ENCODE measurements around the gene ZFYVE26. TPM values are rescaled to one million over a fixed set of nuclear protein-coding genes. Genes with fewer than 3 reads are reported as not detected.

ZFYVE26 gene
- total RNA-seq, 2 experiments from 2014 or later: 11.7 to 12.1 TPM

DNA sequence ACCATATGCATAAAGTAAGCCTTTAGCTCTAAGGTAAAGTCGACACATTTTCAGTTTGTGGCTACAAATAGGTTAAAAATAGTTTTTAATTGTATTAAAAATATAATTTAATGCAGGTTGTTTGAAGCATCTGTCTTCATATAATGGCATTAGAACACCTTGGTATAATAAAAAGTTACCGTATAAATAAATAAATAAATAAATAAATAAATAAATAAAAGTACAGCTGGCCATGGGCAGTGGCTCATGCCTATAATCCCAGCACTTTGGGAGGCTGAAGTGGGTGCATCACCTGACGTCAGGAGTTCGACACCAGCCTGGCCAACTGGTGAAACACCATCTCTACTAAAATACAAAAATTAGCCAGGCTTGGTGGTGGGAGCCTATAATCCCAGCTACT is 15.6 kb downstream of the ZFYVE26 start:
- no peaks in the 10 kb centered on the region for H3K9me3 Mint-ChIP-seq
- DNase-seq: no peak
- CTCF ChIA-PET: no interaction called here
- no peaks in the 10 kb centered on the region for H3K27me3 Mint-ChIP-seq (ENCODE audit: low read depth)
- no peak overlapping the region for H3K27ac Mint-ChIP-seq
- H3K36me3 Mint-ChIP-seq (ENCODE audit: low read depth): peaks cover 15% of the 10 kb centered on the region
- intact Hi-C loops (cut with micrococcal nuclease): no loop called here
- no peaks in the 10 kb centered on the region for H3K4me1 Mint-ChIP-seq (ENCODE audit: low read depth)
- no peak overlapping the region for H3K4me3 Mint-ChIP-seq

GRCh38 chr14:67798731-67799130 is 17.7 kb downstream of the ZFYVE26 start:
- intact Hi-C loops (cut with micrococcal nuclease): no loop called here
- H3K4me3 Mint-ChIP-seq: no peak overlapping the region
- H3K27me3 Mint-ChIP-seq (ENCODE audit: low read depth): no peaks in the 10 kb centered on the region
- H3K4me1 Mint-ChIP-seq (ENCODE audit: low read depth): no peaks in the 10 kb centered on the region
- no peak overlapping the region for H3K27ac Mint-ChIP-seq
- no peaks in the 10 kb centered on the region for H3K9me3 Mint-ChIP-seq
- CTCF ChIA-PET: interaction anchor here (0.5 to 0.6 kb wide), 3 partner anchors 83 to 407 kb away, joined by 3 to 6 read pairs (median 3); no protein-coding TSS in a partner anchor
- no peak for DNase-seq
- H3K36me3 Mint-ChIP-seq (ENCODE audit: low read depth): peaks cover 15% of the 10 kb centered on the region

GRCh38 chr14:67787673-67788072 is 28.7 kb downstream of the ZFYVE26 start:
- Mint-ChIP-seq H3K4me1 (ENCODE audit: low read depth) (no peaks in the 10 kb centered on the region), H3K27me3 (ENCODE audit: low read depth) (no peaks in the 10 kb centered on the region), H3K27ac (no peak overlapping the region), H3K36me3 (ENCODE audit: low read depth) (peaks cover 37% of the 10 kb centered on the region), H3K4me3 (no peak overlapping the region), H3K9me3 (no peaks in the 10 kb centered on the region)
- CTCF ChIA-PET: interaction anchor here (0.7 kb wide), 2 partner anchors 21 to 176 kb away, joined by 3 to 8 read pairs; no protein-coding TSS in a partner anchor
- DNase-seq: no peak
- intact Hi-C loops (cut with micrococcal nuclease): no loop called here

DNA sequence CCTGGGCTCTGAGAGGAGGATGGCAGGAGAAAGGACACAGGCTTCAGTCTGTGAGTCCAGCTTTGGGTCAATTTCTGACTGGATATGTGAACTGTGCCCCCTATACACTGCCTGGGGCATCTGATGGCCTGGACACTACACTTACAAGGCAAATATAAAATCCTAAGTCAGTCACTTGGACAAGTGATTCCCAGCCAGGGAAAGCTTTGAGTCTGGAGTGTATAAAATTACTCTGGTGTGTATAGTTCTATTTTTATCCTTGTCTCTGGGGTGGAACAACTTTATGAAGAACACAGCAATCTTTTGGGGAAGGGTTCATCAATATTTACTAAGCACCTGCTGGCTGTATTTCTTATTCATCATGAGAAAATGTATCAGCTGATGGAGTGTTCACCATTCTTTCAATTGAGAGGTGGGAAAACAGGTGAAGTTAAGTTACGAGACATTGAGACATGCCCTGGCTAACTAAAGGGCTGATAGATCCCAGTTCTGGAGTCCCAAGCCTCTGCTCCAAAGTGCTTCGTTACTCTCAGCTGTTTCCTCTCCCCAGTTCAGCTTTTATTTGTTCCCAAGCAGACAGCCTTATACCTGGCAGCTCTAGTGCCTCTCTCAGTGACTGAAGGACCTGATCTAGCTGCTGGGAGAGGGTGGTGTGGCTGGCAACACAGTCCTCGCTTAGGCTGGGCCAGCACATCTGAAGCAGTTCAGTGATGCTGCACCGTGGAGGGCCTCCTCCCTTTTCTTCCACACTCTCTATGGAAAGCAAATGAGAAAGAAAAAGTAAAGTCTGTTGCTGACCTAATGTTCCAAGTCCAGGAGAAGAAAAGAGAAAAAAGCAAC is 30.9 kb downstream of the ZFYVE26 start:
- H3K4me3 Mint-ChIP-seq: no peak overlapping the region
- CTCF ChIA-PET: no interaction called here
- peaks cover 36% of the 10 kb centered on the region for H3K36me3 Mint-ChIP-seq (ENCODE audit: low read depth)

DNA sequence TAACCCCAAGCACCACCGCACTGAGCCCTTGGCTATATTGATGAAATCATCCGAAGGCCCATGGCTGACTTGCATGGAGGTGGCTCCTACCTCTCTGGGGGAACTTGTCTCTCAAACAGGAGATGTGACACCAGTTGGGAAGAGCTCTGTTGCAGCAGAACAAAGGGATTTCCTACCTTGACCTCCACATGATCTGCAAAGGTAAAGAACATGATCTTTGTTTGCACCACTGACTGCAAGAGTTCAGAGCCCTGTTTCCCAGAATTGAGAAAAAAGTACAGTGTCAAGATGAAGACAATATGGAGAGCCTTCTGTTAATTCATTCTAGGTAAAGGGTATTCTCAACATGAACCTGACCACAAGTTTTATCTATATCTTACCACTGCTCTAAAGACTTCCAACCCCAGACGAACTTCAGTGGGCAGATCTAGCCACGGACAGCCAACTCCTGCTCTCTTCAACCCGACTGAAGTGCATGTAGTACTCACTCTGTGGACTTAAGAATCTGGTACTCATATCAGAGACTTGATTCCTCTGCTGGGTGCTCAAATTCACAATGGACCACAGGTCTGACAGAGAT is 32.1 kb downstream of the ZFYVE26 start:
- intact Hi-C loops (cut with micrococcal nuclease): no loop called here
- H3K27ac Mint-ChIP-seq: no peak overlapping the region
- H3K36me3 Mint-ChIP-seq (ENCODE audit: low read depth): peaks cover 36% of the 10 kb centered on the region
- no peaks in the 10 kb centered on the region for H3K9me3 Mint-ChIP-seq
- no peaks in the 10 kb centered on the region for H3K27me3 Mint-ChIP-seq (ENCODE audit: low read depth)
- CTCF ChIA-PET: no interaction called here
- H3K4me3 Mint-ChIP-seq: no peak overlapping the region
- no peaks in the 10 kb centered on the region for H3K4me1 Mint-ChIP-seq (ENCODE audit: low read depth)
- DNase-seq: no peak

More for the DNA sequence above, 30.9 kb downstream of the ZFYVE26 start:
- intact Hi-C loops (cut with micrococcal nuclease): no loop called here
- H3K4me1 Mint-ChIP-seq (ENCODE audit: low read depth): no peaks in the 10 kb centered on the region
- H3K9me3 Mint-ChIP-seq: no peaks in the 10 kb centered on the region
- no peak for DNase-seq
- H3K27me3 Mint-ChIP-seq (ENCODE audit: low read depth): no peaks in the 10 kb centered on the region
- H3K27ac Mint-ChIP-seq: no peak overlapping the region

DNA sequence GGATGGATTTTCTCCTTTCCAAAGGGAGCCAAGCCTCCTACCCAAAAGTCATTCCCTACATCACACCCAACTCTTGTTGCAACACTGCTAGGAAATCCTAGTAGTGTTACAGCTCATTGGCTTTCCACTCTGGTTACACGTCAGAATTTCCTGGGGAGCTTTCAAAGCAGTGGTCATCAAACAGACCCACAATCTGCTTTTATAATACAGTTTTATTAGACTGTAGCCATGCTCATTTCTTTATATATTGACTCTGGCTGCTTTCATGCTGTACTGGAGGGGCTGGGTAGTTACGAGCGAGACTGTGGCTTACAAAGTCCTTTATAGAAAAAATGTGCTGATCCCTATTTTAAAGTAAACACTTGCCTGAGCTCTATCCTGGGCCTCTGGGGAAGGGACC is 34.3 kb downstream of the ZFYVE26 start:
- H3K36me3 Mint-ChIP-seq (ENCODE audit: low read depth): peaks cover 26% of the 10 kb centered on the region

GRCh38 chr14:67778792-67779191 is 37.6 kb downstream of the ZFYVE26 start:
- DNase-seq: no peak
- Mint-ChIP-seq H3K27ac (no peak overlapping the region), H3K36me3 (ENCODE audit: low read depth) (peaks cover 25% of the 10 kb centered on the region), H3K4me1 (ENCODE audit: low read depth) (no peaks in the 10 kb centered on the region), H3K9me3 (no peaks in the 10 kb centered on the region), H3K4me3 (no peak overlapping the region), H3K27me3 (ENCODE audit: low read depth) (no peaks in the 10 kb centered on the region)
- intact Hi-C loops (cut with micrococcal nuclease): no loop called here
- CTCF ChIA-PET: no interaction called here

More for the DNA sequence above, 34.3 kb downstream of the ZFYVE26 start:
- no peaks in the 10 kb centered on the region for H3K9me3 Mint-ChIP-seq
- H3K27me3 Mint-ChIP-seq (ENCODE audit: low read depth): no peaks in the 10 kb centered on the region
- H3K4me1 Mint-ChIP-seq (ENCODE audit: low read depth): no peaks in the 10 kb centered on the region
- intact Hi-C loops (cut with micrococcal nuclease): no loop called here
- DNase-seq: no peak
- no peak overlapping the region for H3K27ac Mint-ChIP-seq
- CTCF ChIA-PET: interaction anchor here (0.6 kb wide), 1 partner anchor 84 kb away, joined by 3 read pairs; no protein-coding TSS in a partner anchor
- no peak overlapping the region for H3K4me3 Mint-ChIP-seq

GRCh38 chr14:67776653-67777322 is 39.6 kb downstream of the ZFYVE26 start:
- Mint-ChIP-seq H3K27ac (no peak overlapping the region), H3K9me3 (no peaks in the 10 kb centered on the region), H3K27me3 (ENCODE audit: low read depth) (no peaks in the 10 kb centered on the region), H3K36me3 (ENCODE audit: low read depth) (peaks cover 25% of the 10 kb centered on the region), H3K4me1 (ENCODE audit: low read depth) (no peaks in the 10 kb centered on the region), H3K4me3 (no peak overlapping the region)
- CTCF ChIA-PET: interaction anchor here (0.6 kb wide), 1 partner anchor 25 kb away, joined by 3 read pairs; no protein-coding TSS in a partner anchor
- no peak for DNase-seq
- intact Hi-C loops (cut with micrococcal nuclease): no loop called here

DNA sequence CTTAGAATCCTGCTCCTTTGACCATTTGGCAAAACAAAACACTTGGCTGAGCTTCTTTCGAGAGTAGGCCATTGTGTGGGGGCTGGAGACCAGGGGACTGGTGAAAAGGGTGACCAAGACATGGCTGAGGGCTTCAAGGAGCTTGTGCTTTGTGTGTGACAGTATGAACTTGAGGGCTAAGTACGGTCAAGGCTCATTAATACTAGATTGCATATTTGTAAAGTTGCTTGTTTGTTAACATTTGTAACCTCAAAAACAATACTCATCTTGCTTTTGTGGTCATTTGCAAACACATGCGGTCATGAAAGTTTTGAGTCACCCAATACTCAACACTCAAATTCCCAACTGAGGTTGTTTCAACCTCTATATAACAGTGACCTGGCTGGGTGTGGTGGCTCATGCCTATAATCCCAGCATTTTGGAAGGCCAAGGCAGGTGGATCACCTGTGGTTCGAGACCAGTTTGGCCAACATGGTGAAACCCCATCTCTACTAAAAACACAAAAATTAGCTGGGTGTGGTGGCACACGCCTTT is 42.5 kb downstream of the ZFYVE26 start:
- DNase-seq: no peak
- CTCF ChIA-PET: no interaction called here
- Mint-ChIP-seq H3K27ac (no peak overlapping the region), H3K36me3 (ENCODE audit: low read depth) (peaks cover 24% of the 10 kb centered on the region), H3K9me3 (no peaks in the 10 kb centered on the region), H3K4me1 (ENCODE audit: low read depth) (no peaks in the 10 kb centered on the region), H3K27me3 (ENCODE audit: low read depth) (no peaks in the 10 kb centered on the region), H3K4me3 (no peak overlapping the region)
- intact Hi-C loops (cut with micrococcal nuclease): no loop called here

DNA sequence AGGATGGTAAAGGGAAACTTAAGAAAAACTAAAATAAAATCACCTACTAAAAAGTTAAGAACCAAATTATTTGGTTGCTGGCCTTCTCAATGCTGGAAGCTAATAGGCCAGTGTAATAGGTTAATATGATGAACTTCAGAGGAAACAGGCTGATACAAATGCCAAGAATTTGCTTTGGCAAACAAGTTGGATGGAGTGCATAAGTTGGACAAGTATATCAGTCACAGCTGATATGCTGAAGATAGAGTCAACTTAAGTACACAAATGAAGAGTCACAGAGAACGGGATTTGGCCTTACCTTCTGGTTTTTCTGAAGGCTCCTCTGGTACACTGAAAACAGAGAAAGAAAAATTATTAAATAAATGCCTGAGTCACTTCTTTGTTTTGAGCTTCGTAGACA is 48.2 kb downstream of the ZFYVE26 start:
- H3K27me3 Mint-ChIP-seq (ENCODE audit: low read depth): no peaks in the 10 kb centered on the region
- CTCF ChIA-PET: no interaction called here
- H3K9me3 Mint-ChIP-seq: no peaks in the 10 kb centered on the region
- no peak for DNase-seq
- H3K36me3 Mint-ChIP-seq (ENCODE audit: low read depth): peaks cover 15% of the 10 kb centered on the region
- no peak overlapping the region for H3K4me3 Mint-ChIP-seq
- intact Hi-C loops (cut with micrococcal nuclease): no loop called here
- H3K4me1 Mint-ChIP-seq (ENCODE audit: low read depth): no peaks in the 10 kb centered on the region
- no peak overlapping the region for H3K27ac Mint-ChIP-seq

DNA sequence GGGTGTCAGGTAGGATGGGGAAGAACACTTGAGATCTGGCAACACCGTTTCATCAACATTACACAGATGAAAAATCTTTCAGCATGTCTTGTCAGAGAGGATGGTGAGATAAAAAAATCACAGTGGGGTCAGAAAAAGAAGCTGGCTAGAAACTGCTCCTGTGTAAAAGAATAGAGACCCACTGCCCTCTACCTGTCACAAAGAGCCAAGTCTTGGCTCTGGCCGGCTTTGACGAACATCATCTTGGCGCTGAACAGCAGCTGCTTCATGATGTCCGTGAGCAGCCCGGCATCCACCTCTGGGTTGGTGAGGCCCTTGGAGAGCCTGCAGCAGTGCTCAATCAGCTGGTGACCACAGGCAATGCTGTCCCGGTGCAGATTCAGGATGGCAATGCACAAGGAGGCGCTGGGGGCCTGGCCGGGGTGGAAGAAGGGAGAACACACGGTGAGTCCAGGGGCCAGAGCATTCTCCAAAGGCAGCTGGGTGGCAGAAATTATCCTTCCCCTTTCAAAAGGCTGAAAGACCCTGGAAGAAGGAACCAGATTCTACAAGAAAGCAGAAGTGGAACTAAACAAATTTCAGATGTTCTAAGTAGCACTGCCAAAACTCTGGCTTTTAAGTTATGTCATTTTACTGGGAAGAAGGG is 50.2 kb downstream of the ZFYVE26 start:
- Mint-ChIP-seq H3K4me3 (no peak overlapping the region), H3K9me3 (no peaks in the 10 kb centered on the region), H3K27me3 (ENCODE audit: low read depth) (no peaks in the 10 kb centered on the region), H3K4me1 (ENCODE audit: low read depth) (no peaks in the 10 kb centered on the region), H3K36me3 (ENCODE audit: low read depth) (peaks cover 8% of the 10 kb centered on the region), H3K27ac (no peak overlapping the region)
- intact Hi-C loops (cut with micrococcal nuclease): no loop called here
- CTCF ChIA-PET: no interaction called here
- DNase-seq: no peak

- CTCF ChIA-PET: no interaction called here
- no peaks in the 10 kb centered on the region for H3K4me1 Mint-ChIP-seq (ENCODE audit: low read depth)
- intact Hi-C loops (cut with micrococcal nuclease): no loop called here
- H3K9me3 Mint-ChIP-seq: no peaks in the 10 kb centered on the region
- H3K36me3 Mint-ChIP-seq (ENCODE audit: low read depth): peaks cover 5% of the 10 kb centered on the region
- no peak overlapping the region for H3K27ac Mint-ChIP-seq
- no peak for DNase-seq
- no peaks in the 10 kb centered on the region for H3K27me3 Mint-ChIP-seq (ENCODE audit: low read depth)
- no peak overlapping the region for H3K4me3 Mint-ChIP-seq
Observed at GRCh38 chr14:67765192-67765834, 51.1 kb downstream of the ZFYVE26 start.
